ENCODE results near the gene RAI1. TPM values are rescaled to one million over a fixed set of nuclear protein-coding genes. Genes with fewer than 3 reads are reported as not detected.

Gene RAI1
- total RNA-seq, 1 experiment from 2014 or later = 46.8 TPM

GRCh38 chr17:17810895-17811248, 129.6 kb downstream of the RAI1 start:
- no TSS peak for BruUV-seq (replicated peaks)
- H3K4me3 ChIP-seq (ENCODE audit: low read depth, low read length, poor library complexity, severe bottlenecking) = no peak overlapping the region
- POLR2A ChIA-PET (ENCODE audit: low non-redundant PET) = no interaction called here

GRCh38 chr17:17811381-17812210, 130.3 kb downstream of the RAI1 start:
- H3K27ac ChIP-seq (ENCODE audit: low read depth, low read length, poor library complexity, severe bottlenecking) = peak overlapping the region; percentile 38
- no peak for TF ChIP-seq EZH2 (IDR thresholded peaks at IDR 0.05; ENCODE audit: borderline replicate concordance, low read depth, low read length, poor library complexity, severe bottlenecking)

More at GRCh38 chr17:17810895-17811248, 129.6 kb downstream of the RAI1 start:
- TF ChIP-seq CTCF (conservative IDR thresholded peaks at IDR 0.05; ENCODE audit: low read depth, low read length) (no peak), EZH2 (IDR thresholded peaks at IDR 0.05; ENCODE audit: borderline replicate concordance, low read depth, low read length, poor library complexity, severe bottlenecking) (no peak)
- Histone ChIP-seq H3K4me1 (ENCODE audit: insufficient read depth, low read length, poor library complexity, severe bottlenecking) (peaks cover 37% of the 10 kb centered on the region), H3K27ac (ENCODE audit: low read depth, low read length, poor library complexity, severe bottlenecking) (peak overlapping the region; percentile 63), H3K9me3 (ENCODE audit: low read depth, low read length, poor library complexity, severe bottlenecking) (no peaks in the 10 kb centered on the region), H3K36me3 (ENCODE audit: insufficient read depth, low read length, poor library complexity, severe bottlenecking) (peaks cover 65% of the 10 kb centered on the region), H3K27me3 (replicated peaks; ENCODE audit: insufficient read depth, low read depth, low read length, poor library complexity) (no peaks in the 10 kb centered on the region)
- CTCF ChIA-PET = interaction anchor here (1.4 kb wide), 1 partner anchor 108 kb away, joined by 7 read pairs; no protein-coding TSS in a partner anchor
- intact Hi-C loops (cut with micrococcal nuclease; ENCODE audit: unreplicated experiment) = loop anchor here (5.0 kb wide), 1 partner anchor 129 kb away; the partner anchor contains the start of gene RAI1
- no peak for DNase-seq (ENCODE audit: low spot score)

GRCh38 chr17:17812211-17813054, 131.2 kb downstream of the RAI1 start:
- POLR2A ChIA-PET (ENCODE audit: low non-redundant PET) = interaction anchor here (0.7 kb wide), 2 partner anchors 10 to 41 kb away, joined by 5 to 7 read pairs; no protein-coding TSS in a partner anchor
- Histone ChIP-seq H3K36me3 (ENCODE audit: insufficient read depth, low read length, poor library complexity, severe bottlenecking) (peaks cover 73% of the 10 kb centered on the region), H3K27me3 (replicated peaks; ENCODE audit: insufficient read depth, low read depth, low read length, poor library complexity) (no peaks in the 10 kb centered on the region), H3K4me1 (ENCODE audit: insufficient read depth, low read length, poor library complexity, severe bottlenecking) (peaks cover 37% of the 10 kb centered on the region), H3K9me3 (ENCODE audit: low read depth, low read length, poor library complexity, severe bottlenecking) (no peaks in the 10 kb centered on the region), H3K27ac (ENCODE audit: low read depth, low read length, poor library complexity, severe bottlenecking) (peak overlapping the region; percentile 38), H3K4me3 (ENCODE audit: low read depth, low read length, poor library complexity, severe bottlenecking) (no peak overlapping the region)
- DNase-seq (ENCODE audit: low spot score) = peak; percentile 76
- TSS peak; percentile 24 for BruUV-seq (replicated peaks)
- TF ChIP-seq CTCF (conservative IDR thresholded peaks at IDR 0.05; ENCODE audit: low read depth, low read length) (peak; percentile 96), EZH2 (IDR thresholded peaks at IDR 0.05; ENCODE audit: borderline replicate concordance, low read depth, low read length, poor library complexity, severe bottlenecking) (no peak)
- intact Hi-C loops (cut with micrococcal nuclease; ENCODE audit: unreplicated experiment) = loop anchor here (1.0 to 5.0 kb wide), 4 partner anchors 48 to 220 kb away; partner anchors contain the start of gene RAI1
- CTCF ChIA-PET = interaction anchor here (0.8 to 1.2 kb wide), 3 partner anchors 11 to 50 kb away, joined by 5 read pairs; no protein-coding TSS in a partner anchor

More at GRCh38 chr17:17811381-17812210, 130.3 kb downstream of the RAI1 start:
- intact Hi-C loops (cut with micrococcal nuclease; ENCODE audit: unreplicated experiment) = loop anchor here (1.0 to 5.0 kb wide), 4 partner anchors 49 to 221 kb away; partner anchors contain the start of gene RAI1
- peaks cover 64% of the 10 kb centered on the region for H3K36me3 ChIP-seq (ENCODE audit: insufficient read depth, low read length, poor library complexity, severe bottlenecking)
- no peaks in the 10 kb centered on the region for H3K27me3 ChIP-seq (replicated peaks; ENCODE audit: insufficient read depth, low read depth, low read length, poor library complexity)
- no peak overlapping the region for H3K4me3 ChIP-seq (ENCODE audit: low read depth, low read length, poor library complexity, severe bottlenecking)
- no peaks in the 10 kb centered on the region for H3K9me3 ChIP-seq (ENCODE audit: low read depth, low read length, poor library complexity, severe bottlenecking)
- H3K4me1 ChIP-seq (ENCODE audit: insufficient read depth, low read length, poor library complexity, severe bottlenecking) = peaks cover 37% of the 10 kb centered on the region
- ChIA-PET CTCF (interaction anchor here (0.7 to 1.4 kb wide), 2 partner anchors 70 to 107 kb away, joined by 5 to 7 read pairs; no protein-coding TSS in a partner anchor), POLR2A (ENCODE audit: low non-redundant PET) (no interaction called here)
- BruUV-seq (replicated peaks) = no TSS peak
- peak; percentile 55 for DNase-seq (ENCODE audit: low spot score)
